IPS-18c (cell line): ENCODE measurements around the gene ABHD17B.

Experiments used
- H3K4me3 ChIP-seq: 2 replicates; pipeline ENCODE4 v1.7.0; 2013; ENCODE audit warnings: low read depth, mild to moderate bottlenecking, low read length, moderate library complexity; ENCODE audit not compliant: insufficient read depth
- H3K9me3 ChIP-seq: one replicate; pipeline ENCODE4 v1.6.1; 2013; ENCODE audit warnings: mild to moderate bottlenecking, low read length, moderate library complexity; ENCODE audit not compliant: control insufficient read depth, insufficient read depth

Gene ABHD17B

GRCh38 chr9:71857159-71857558 lies 53.8 kb downstream of the ABHD17B start:
- Histone ChIP-seq H3K9me3 (no peaks in the 10 kb centered on the region), H3K4me3 (no peak overlapping the region)

GRCh38 chr9:71854811-71855210 lies 56.2 kb downstream of the ABHD17B start:
- H3K4me3 ChIP-seq = no peak overlapping the region
- H3K9me3 ChIP-seq = no peaks in the 10 kb centered on the region

GRCh38 chr9:71853084-71853483 lies 57.9 kb downstream of the ABHD17B start:
- Histone ChIP-seq H3K4me3 (no peak overlapping the region), H3K9me3 (no peaks in the 10 kb centered on the region)

GRCh38 chr9:71850996-71851395 lies 60.0 kb downstream of the ABHD17B start:
- H3K9me3 ChIP-seq = no peaks in the 10 kb centered on the region
- no peak overlapping the region for H3K4me3 ChIP-seq

- Histone ChIP-seq H3K9me3 (no peaks in the 10 kb centered on the region), H3K4me3 (no peak overlapping the region)
These were observed 63.1 kb downstream of the ABHD17B start for GRCh38 chr9:71847892-71848291.

GRCh38 chr9:71844808-71845207 lies 66.2 kb downstream of the ABHD17B start:
- no peaks in the 10 kb centered on the region for H3K9me3 ChIP-seq
- H3K4me3 ChIP-seq = no peak overlapping the region

- Histone ChIP-seq H3K9me3 (no peaks in the 10 kb centered on the region), H3K4me3 (no peak overlapping the region)
These were observed 71.3 kb downstream of the ABHD17B start for GRCh38 chr9:71839668-71840067.

GRCh38 chr9:71835596-71835995 lies 75.4 kb downstream of the ABHD17B start:
- Histone ChIP-seq H3K4me3 (no peak overlapping the region), H3K9me3 (no peaks in the 10 kb centered on the region)

- Histone ChIP-seq H3K4me3 (no peak overlapping the region), H3K9me3 (no peaks in the 10 kb centered on the region)
These were observed 80.1 kb downstream of the ABHD17B start for GRCh38 chr9:71830929-71831328.

GRCh38 chr9:71830153-71830552 lies 80.8 kb downstream of the ABHD17B start:
- Histone ChIP-seq H3K4me3 (no peak overlapping the region), H3K9me3 (no peaks in the 10 kb centered on the region)

GRCh38 chr9:71826279-71826678 lies 84.7 kb downstream of the ABHD17B start:
- H3K4me3 ChIP-seq = no peak overlapping the region

GRCh38 chr9:71824257-71824656 lies 86.7 kb downstream of the ABHD17B start:
- no peaks in the 10 kb centered on the region for H3K9me3 ChIP-seq
- no peak overlapping the region for H3K4me3 ChIP-seq

More at GRCh38 chr9:71826279-71826678, 84.7 kb downstream of the ABHD17B start:
- no peaks in the 10 kb centered on the region for H3K9me3 ChIP-seq

- Histone ChIP-seq H3K4me3 (no peak overlapping the region), H3K9me3 (no peaks in the 10 kb centered on the region)
These were observed 88.1 kb downstream of the ABHD17B start for GRCh38 chr9:71822935-71823334.

GRCh38 chr9:71822456-71822855 lies 88.5 kb downstream of the ABHD17B start:
- no peak overlapping the region for H3K4me3 ChIP-seq
- no peaks in the 10 kb centered on the region for H3K9me3 ChIP-seq

- Histone ChIP-seq H3K4me3 (no peak overlapping the region), H3K9me3 (no peaks in the 10 kb centered on the region)
These were observed 89.6 kb downstream of the ABHD17B start for GRCh38 chr9:71821405-71821804.

- Histone ChIP-seq H3K4me3 (no peak overlapping the region), H3K9me3 (no peaks in the 10 kb centered on the region)
These were observed 90.5 kb downstream of the ABHD17B start for GRCh38 chr9:71820403-71820921.

GRCh38 chr9:71819115-71819739 lies 91.8 kb downstream of the ABHD17B start:
- no peaks in the 10 kb centered on the region for H3K9me3 ChIP-seq
- H3K4me3 ChIP-seq = no peak overlapping the region

GRCh38 chr9:71816916-71817451 lies 94.0 kb downstream of the ABHD17B start:
- H3K9me3 ChIP-seq = no peaks in the 10 kb centered on the region

More at GRCh38 chr9:71816916-71817451, 94.0 kb downstream of the ABHD17B start:
- H3K4me3 ChIP-seq = no peak overlapping the region
